WERI-Rb-1 (cell line): Measurements from ENCODE around the gene GLIPR2.
A peak's percentile ranks its signal among the peaks of the same experiment; 100 is the strongest.

Experiments used
- DNase-seq: peaks from one replicate; pipeline ENCODE4 v3.0.0-alpha.2; 2020
- H3K27ac ChIP-seq: fragments of 250-450 bp; sonication (Bioruptor Pico); 2 replicates; pipeline ENCODE4 v1.5.1; 2020; ENCODE audit warnings: mild to moderate bottlenecking, moderate library complexity
- H3K27me3 ChIP-seq: fragments of 250-450 bp; sonication (Bioruptor Pico); 2 replicates; pipeline ENCODE4 v1.5.1; 2021; ENCODE audit warnings: mild to moderate bottlenecking, low read depth, moderate library complexity; ENCODE audit not compliant: insufficient read depth, severe bottlenecking
- H3K36me3 ChIP-seq: fragments of 250-450 bp; sonication (Bioruptor Pico); 2 replicates; pipeline ENCODE4 v1.5.1; 2020; ENCODE audit warnings: mild to moderate bottlenecking, moderate library complexity
- H3K4me3 ChIP-seq: 2 replicates; pipeline ENCODE4 v1.5.1; 2011; ENCODE audit warnings: low read depth, mild to moderate bottlenecking, control low read depth, low read length
- H3K9me3 ChIP-seq: fragments of 250-450 bp; sonication (Bioruptor Pico); 2 replicates; pipeline ENCODE4 v1.5.1; 2021; ENCODE audit warnings: mild to moderate bottlenecking, moderate library complexity; ENCODE audit not compliant: severe bottlenecking
- CTCF ChIP-seq: IDR thresholded peaks from 2 replicates; pipeline ENCODE4 v1.5.1; 2011; ENCODE audit warnings: low read depth, mild to moderate bottlenecking, control low read depth, inconsistent platforms, low read length

Gene GLIPR2

DNA sequence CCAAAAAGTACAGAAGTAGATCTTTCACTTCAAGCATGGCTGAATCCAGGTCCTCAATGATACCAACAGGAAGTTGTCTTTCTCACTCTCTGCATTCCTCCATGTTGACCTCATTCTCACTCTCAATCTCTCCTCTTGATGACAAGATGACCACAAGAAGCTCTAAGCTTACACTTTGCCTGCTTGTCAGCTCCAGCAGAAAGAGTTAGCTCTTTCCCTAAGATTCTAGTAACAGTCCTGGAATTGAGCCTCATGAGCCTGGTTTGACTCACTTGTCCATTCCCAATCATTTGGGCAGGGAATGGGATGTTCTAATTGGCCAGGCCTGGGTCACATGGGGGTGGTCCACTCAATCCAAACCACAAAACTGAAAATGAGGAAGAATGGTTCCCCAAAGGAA, 50.9 kb downstream of the GLIPR2 start:
- Histone ChIP-seq H3K27ac (no peak overlapping the region), H3K9me3 (no peaks in the 10 kb centered on the region), H3K4me3 (no peak overlapping the region), H3K27me3 (no peaks in the 10 kb centered on the region), H3K36me3 (no peaks in the 10 kb centered on the region; the same call in none of the 2 replicates)
- no peak for DNase-seq
- no peak for TF ChIP-seq CTCF

- no peak for TF ChIP-seq CTCF
- H3K27me3 ChIP-seq, result no peaks in the 10 kb centered on the region
- H3K4me3 ChIP-seq, result no peak overlapping the region
- no peaks in the 10 kb centered on the region for H3K9me3 ChIP-seq
- peaks cover 3% of the 10 kb centered on the region for H3K36me3 ChIP-seq
- DNase-seq, result no peak
- H3K27ac ChIP-seq, result no peak overlapping the region
Measured at GRCh38 chr9:36188212-36188611, 51.7 kb downstream of the GLIPR2 start.

GRCh38 chr9:36189976-36190375, 53.4 kb downstream of the GLIPR2 start:
- Histone ChIP-seq H3K27ac (peak overlapping the region; percentile 85), H3K9me3 (no peaks in the 10 kb centered on the region), H3K36me3 (peaks cover 16% of the 10 kb centered on the region), H3K4me3 (peak overlapping the region; percentile 98), H3K27me3 (no peaks in the 10 kb centered on the region)
- DNase-seq, result no peak
- TF ChIP-seq CTCF, result no peak

- peak; percentile 99 for DNase-seq
- TF ChIP-seq CTCF, result peak; percentile 19; the same call in 1 of the 2 replicates
- peak within 1 kb of the TSS; percentile 85 for H3K27ac ChIP-seq
- no peaks in the 10 kb centered on the region for H3K27me3 ChIP-seq
- no peaks in the 10 kb centered on the region for H3K9me3 ChIP-seq
- peaks cover 18% of the 10 kb centered on the region for H3K36me3 ChIP-seq
- peak within 1 kb of the TSS; percentile 98 for H3K4me3 ChIP-seq
Measured at GRCh38 chr9:36190388-36191289, 54.1 kb downstream of the GLIPR2 start, which contains the start of gene CLTA. CLTA (plus strand) TSS chr9:36190921; CDS start chr9:36191057, 136 bp downstream.

DNA sequence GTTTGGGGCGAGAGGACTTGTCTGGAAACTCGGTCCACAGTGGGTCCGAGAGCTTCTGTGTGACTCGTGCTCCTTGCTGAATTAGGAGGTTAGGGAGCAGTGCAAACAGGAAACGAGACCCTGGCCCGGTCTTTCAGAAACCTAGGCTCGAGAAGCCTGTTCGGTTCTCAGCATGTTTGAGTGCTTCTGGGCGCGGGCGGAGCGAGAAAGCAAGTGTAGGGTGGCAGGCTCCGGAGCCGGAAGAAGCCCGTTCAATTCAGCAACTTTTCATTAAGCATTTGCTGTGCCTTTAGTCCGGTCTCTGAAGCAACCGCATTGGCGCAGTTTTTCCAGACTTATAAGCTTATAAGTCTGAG, 54.7 kb downstream of the GLIPR2 start:
- peak; percentile 11 for DNase-seq
- H3K27ac ChIP-seq, result peak overlapping the region; percentile 85

More for the DNA sequence above, 54.7 kb downstream of the GLIPR2 start:
- Histone ChIP-seq H3K4me3 (peak overlapping the region; percentile 98), H3K9me3 (no peaks in the 10 kb centered on the region), H3K36me3 (peaks cover 18% of the 10 kb centered on the region), H3K27me3 (no peaks in the 10 kb centered on the region)
- TF ChIP-seq CTCF, result no peak
